Uterus (tissue), 4 donors: Measurements from ENCODE around the gene TCF3. TPM values are rescaled to one million over a fixed set of nuclear protein-coding genes. Genes with fewer than 3 reads are reported as not detected.

Experiments
- DNase-seq, 2 donors: peaks; one replicate each; pipeline ENCODE4 v3.0.0-alpha.2; 2019 to 2020
- H3K27ac ChIP-seq, 2 donors: fragments of 200-600 bp; sonication (generic); 1 replicate in 1 of 2; 2 replicates in 1 of 2; pipeline ENCODE4 v1.5.1; 2016 to 2018
- H3K27me3 ChIP-seq, 2 donors: fragments of 200-600 bp; sonication (generic); one replicate each; pipeline ENCODE4 v1.5.1; 2018 to 2019; ENCODE audit warnings: control low read depth in 1 of 2
- H3K36me3 ChIP-seq, 2 donors: fragments of 200-600 bp; sonication (generic); one replicate each; pipeline ENCODE4 v1.5.1; 2019; ENCODE audit warnings: control low read depth in 1 of 2
- H3K4me1 ChIP-seq, 2 donors: fragments of 200-600 bp; sonication (generic); one replicate each; pipeline ENCODE4 v1.5.1; 2018 to 2019; ENCODE audit warnings: control low read depth in 1 of 2
- H3K4me3 ChIP-seq, 2 donors: fragments of 200-600 bp; sonication (generic); 1 replicate in 1 of 2; 2 replicates in 1 of 2; pipeline ENCODE4 v1.5.1; 2018 to 2019; ENCODE audit warnings: mild to moderate bottlenecking in 1 of 2
- H3K9me3 ChIP-seq, 2 donors: fragments of 200-600 bp; sonication (generic); one replicate each; pipeline ENCODE4 v1.5.1; 2019; ENCODE audit warnings: control low read depth in 1 of 2
- POLR2A ChIP-seq, 2 donors: fragments of 450-650 bp; IDR thresholded peaks; one replicate each; pipeline ENCODE4 v1.6.1; 2016; ENCODE audit warnings: antibody characterized with exemption in 2 of 2, mild to moderate bottlenecking in 1 of 2, moderate library complexity in 1 of 2
- intact Hi-C: fragments of 100-400 bp; cut with DNase I; formaldehyde crosslinking; loops from one replicate; pipeline ENCODE4 v1.15.1; 2023; ENCODE audit warnings: low total_unique reads
- total RNA-seq, 4 donors: library from RNA; depleted of rRNA in 3 of 4; stranded (reverse); fragments of >200 nt in 3 of 4; gene quantifications; one replicate each; pipeline versions ENCODE4 v1.1.0 to v1.2.4, GENCODE V29; 2014 to 2023
- TF ChIP-seq, protein P1 (sequence below), 4 experiments: fragments of 200-600 bp in 2 of 4; fragments of 450-650 bp in 2 of 4; sonication (generic) in 2 of 4; IDR thresholded peaks; one replicate each; pipeline ENCODE4 v1.5.1; 2016 to 2019; ENCODE audit warnings: antibody characterized with exemption in 4 of 4, mild to moderate bottlenecking in 2 of 4, moderate library complexity in 1 of 4
- donor health status: DM: yes; HTN: yes; CAD: no.

TCF3 gene
- total RNA-seq, 4 donors from 2014 or later: 15.6 to 132 (median 65.7) TPM

DNA sequence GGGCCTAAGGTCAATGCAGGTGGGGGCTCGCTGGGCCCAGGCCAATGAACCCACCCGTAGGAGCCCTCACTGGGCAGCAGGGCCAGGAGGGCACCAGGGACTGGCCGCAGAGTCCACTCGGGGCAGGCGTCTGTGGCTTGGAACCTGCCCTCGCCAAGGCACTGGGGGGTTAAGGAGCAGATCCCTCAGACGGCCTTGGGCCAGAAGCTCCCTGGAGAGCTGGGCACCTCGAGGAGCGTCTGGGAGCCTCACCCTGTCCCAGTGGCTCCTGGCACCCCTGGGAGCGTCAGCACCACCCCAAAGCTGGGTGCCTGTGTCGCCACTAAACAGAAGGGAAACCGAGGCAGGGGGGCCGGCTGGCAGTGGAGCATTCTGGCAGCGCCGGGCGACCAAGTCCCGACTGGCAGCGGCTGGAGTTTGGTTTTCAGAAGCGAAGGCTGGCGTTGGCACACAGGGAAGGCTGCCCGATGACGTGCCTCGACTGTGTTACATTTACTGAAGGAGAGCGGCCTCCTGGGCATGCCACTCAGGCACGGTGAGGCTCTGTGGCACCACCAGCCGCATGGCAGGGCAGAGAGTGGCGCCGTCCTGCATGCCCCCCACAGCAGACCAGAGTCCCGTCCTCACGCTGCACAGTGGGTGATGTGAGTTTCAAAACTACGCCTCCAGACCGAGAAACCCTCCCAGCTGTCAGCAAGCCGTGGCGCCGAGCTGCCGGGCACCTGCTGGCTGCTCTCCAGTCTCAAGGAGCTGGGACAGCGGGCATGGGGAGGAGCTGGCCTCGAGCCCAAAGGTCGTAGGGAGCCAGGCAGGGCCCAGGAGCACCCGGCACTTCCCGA, 75.1 kb downstream of the TCF3 start:
- Histone ChIP-seq H3K9me3 (no peaks in the 10 kb centered on the region), H3K27me3 (no peaks in the 10 kb centered on the region), H3K27ac (no peak overlapping the region), H3K4me3 (no peak overlapping the region), H3K36me3 (no peaks in the 10 kb centered on the region), H3K4me1 (no peaks in the 10 kb centered on the region)
- DNase-seq: no peak
- intact Hi-C loops: no loop called here
- TF ChIP-seq POLR2A (IDR thresholded peaks at IDR 0.05): no peak

DNA sequence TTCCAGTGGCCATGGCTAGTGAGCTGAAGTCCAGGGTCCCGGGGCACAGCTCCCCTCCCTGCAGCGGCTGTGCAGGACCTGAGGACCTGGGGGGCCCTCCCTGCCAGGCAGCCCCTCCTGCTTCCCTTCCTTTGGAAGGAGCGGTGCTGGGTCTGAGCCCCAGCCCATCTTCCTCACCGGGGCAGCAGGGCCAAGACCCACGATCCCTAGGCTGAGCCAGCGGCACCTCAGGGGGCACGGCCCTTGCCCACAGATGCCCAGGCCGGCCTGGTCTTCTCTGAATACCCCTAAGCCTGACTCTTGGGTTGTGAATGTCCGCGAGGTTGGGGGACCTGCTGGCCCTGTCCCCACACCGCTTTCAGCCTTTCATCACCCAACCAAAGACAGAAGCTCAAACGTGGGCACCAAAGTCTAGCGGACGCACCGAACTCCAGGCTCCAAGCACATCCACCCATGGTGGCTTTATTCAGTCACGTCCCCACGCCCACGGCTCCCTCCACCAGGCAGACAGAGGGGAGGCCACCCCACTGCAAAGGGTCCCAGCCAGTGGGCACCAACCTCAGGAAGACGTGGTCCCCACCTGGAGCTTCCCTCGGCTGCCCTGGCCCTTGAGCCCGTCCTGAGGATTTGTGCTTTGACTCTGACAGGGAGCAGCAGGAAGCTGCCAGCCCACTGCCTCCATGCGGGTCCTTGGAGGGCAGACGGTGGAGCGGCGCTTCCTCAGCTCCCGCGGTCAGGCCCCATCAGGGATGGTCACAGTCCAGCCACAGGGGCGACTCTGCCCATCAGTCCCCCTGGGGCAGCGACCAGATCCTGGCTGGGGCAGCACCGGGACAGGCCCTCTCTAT, 75.9 kb downstream of the TCF3 start:
- intact Hi-C loops: no loop called here
- H3K27me3 ChIP-seq: no peaks in the 10 kb centered on the region
- no peaks in the 10 kb centered on the region for H3K9me3 ChIP-seq
- H3K36me3 ChIP-seq: no peaks in the 10 kb centered on the region
- no peak for DNase-seq
- no peak overlapping the region for H3K4me3 ChIP-seq
- no peak overlapping the region for H3K27ac ChIP-seq
- TF ChIP-seq POLR2A (IDR thresholded peaks at IDR 0.05): no peak
- TF ChIP-seq, protein P1, sequence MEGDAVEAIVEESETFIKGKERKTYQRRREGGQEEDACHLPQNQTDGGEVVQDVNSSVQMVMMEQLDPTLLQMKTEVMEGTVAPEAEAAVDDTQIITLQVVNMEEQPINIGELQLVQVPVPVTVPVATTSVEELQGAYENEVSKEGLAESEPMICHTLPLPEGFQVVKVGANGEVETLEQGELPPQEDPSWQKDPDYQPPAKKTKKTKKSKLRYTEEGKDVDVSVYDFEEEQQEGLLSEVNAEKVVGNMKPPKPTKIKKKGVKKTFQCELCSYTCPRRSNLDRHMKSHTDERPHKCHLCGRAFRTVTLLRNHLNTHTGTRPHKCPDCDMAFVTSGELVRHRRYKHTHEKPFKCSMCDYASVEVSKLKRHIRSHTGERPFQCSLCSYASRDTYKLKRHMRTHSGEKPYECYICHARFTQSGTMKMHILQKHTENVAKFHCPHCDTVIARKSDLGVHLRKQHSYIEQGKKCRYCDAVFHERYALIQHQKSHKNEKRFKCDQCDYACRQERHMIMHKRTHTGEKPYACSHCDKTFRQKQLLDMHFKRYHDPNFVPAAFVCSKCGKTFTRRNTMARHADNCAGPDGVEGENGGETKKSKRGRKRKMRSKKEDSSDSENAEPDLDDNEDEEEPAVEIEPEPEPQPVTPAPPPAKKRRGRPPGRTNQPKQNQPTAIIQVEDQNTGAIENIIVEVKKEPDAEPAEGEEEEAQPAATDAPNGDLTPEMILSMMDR (IDR thresholded peaks at IDR 0.05): no peak
- no peaks in the 10 kb centered on the region for H3K4me1 ChIP-seq

DNA sequence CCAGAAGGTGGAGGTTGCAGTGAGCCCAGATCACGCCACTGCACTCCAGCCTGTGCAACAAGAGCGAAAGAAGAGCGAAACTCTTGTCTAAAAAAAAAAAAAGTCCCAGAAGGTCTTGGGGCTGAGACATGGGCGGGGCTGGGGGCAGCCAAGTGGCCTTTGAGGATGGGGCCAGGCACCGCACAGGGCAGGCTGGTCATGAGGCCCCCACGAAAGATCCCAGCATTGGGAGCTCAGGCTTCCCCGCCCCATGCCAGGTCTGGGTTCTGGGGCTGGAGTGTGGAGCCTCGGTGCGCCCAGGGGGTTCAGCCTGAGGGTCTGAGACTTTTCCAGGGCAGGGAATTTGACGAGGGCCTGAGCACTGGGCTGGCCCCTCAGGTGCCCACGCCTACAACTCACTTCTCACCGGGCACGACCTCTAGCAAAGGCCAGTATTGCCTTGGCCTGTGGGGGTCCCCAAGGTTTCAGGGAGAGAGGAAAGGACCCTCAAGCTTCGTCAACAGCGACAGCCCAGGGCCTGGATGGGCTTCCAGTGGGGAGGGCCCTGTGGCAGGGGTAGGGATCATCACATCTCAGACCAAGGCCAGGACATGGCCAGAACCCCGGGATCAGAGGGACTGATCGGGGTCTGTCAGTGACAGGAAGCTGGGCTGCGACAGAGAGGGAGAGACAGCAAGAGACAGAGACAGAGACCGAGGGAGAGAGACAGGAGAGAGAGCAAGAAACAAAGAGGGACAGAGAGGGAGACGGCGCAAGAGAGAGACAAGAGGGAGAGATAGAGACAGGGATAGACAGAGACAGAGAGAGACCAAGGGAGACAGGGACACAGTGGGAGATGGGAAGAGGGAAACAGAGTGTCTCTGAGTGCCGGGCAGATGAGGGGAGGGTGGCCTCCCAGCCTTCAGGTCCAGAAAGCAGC, 76.8 kb downstream of the TCF3 start:
- Histone ChIP-seq H3K9me3 (no peaks in the 10 kb centered on the region), H3K27ac (no peak overlapping the region), H3K4me3 (no peak overlapping the region), H3K27me3 (no peaks in the 10 kb centered on the region), H3K4me1 (no peaks in the 10 kb centered on the region), H3K36me3 (no peaks in the 10 kb centered on the region)
- intact Hi-C loops: no loop called here
- no peak for DNase-seq
- no peak for TF ChIP-seq POLR2A (IDR thresholded peaks at IDR 0.05)
- TF ChIP-seq, protein P1 (IDR thresholded peaks at IDR 0.05): no peak

DNA sequence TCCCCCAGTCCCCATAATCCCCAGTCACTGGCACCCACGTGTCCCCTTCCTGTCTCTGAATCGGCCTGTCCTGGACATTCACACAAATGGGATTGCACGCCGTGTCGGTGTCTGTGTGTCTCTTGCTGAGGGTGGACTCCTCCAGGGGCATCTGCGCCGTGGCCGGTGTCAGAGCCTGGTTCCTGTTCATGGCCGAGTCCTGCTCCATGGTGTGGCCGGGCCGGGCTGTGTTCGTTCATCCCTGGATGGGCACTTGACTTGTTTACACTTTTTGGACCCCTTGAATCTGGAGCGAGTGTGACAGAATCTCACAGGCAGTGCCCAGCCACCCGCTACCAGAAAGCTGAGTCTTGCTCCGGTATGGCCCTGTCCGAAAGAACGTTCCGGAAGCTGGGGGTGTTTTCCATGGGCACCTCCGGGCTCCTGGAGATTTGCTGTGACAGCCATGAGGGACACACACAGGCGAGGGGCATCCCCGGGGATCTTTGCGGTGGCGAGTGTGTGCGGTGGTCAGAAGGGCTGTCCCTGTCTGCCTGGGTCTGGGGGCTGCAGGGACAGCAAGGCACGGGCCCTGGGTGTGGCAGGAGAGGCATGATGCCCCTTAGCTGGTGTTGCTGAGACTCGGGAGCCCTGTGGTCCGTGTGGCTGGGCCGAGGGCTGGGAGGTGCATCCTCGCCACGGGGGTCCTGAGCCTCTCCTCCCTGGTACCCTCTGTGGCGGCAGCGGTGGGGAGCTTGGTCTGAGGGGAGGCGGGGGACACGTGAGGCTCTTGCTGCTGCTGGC, 77.9 kb downstream of the TCF3 start:
- intact Hi-C loops: no loop called here
- no peaks in the 10 kb centered on the region for H3K4me1 ChIP-seq
- H3K4me3 ChIP-seq: no peak overlapping the region
- no peaks in the 10 kb centered on the region for H3K36me3 ChIP-seq
- no peak for DNase-seq
- no peak overlapping the region for H3K27ac ChIP-seq
- H3K27me3 ChIP-seq: no peaks in the 10 kb centered on the region
- no peaks in the 10 kb centered on the region for H3K9me3 ChIP-seq
- TF ChIP-seq, protein P1 (IDR thresholded peaks at IDR 0.05): no peak
- no peak for TF ChIP-seq POLR2A (IDR thresholded peaks at IDR 0.05)

DNA sequence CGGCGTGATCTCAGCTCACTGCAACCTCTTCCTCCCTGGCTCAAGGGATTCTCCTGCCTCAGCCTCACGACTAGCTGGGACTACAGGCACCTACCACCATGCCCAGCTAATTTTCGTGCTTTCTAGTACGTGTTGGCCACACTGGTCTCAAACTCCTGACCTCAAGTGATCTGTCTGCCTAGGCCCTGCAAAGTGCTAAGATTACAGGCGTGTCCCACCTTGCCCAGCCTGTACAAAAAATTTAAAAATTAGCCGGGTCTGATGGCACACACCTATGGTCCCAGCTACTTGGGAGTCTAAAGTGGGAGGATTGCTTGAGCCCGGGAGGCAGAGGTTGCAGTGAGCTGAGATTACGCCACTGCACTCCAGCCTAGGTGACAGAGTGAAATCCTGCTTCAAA, 79.6 kb downstream of the TCF3 start:
- no peaks in the 10 kb centered on the region for H3K36me3 ChIP-seq

More for the DNA sequence above, 79.6 kb downstream of the TCF3 start:
- Histone ChIP-seq H3K4me1 (peaks cover 0 to 4% of the 10 kb centered on the region in 2 donors), H3K27ac (no peak overlapping the region), H3K9me3 (no peaks in the 10 kb centered on the region), H3K4me3 (no peak overlapping the region), H3K27me3 (no peaks in the 10 kb centered on the region)
- intact Hi-C loops: no loop called here
- TF ChIP-seq, protein P1 (IDR thresholded peaks at IDR 0.05): no peak
- TF ChIP-seq POLR2A (IDR thresholded peaks at IDR 0.05): no peak
- no peak for DNase-seq
